Tibial nerve (tissue), 4 donors: ENCODE results near the gene SPAG9.

Source experiments
- CTCF ChIP-seq, 5 experiments: fragments of 200-600 bp in 3 of 5; fragments of 450-650 bp in 2 of 5; sonication (generic) in 3 of 5; IDR thresholded peaks; one replicate each; pipeline ENCODE4 v1.5.1; 2016 to 2019; ENCODE audit warnings: antibody characterized with exemption in 5 of 5, mild to moderate bottlenecking in 3 of 5, moderate library complexity in 2 of 5
- EP300 ChIP-seq, 2 donors: sonication (generic); formaldehyde crosslinking; IDR thresholded peaks; one replicate each; pipeline ENCODE4 v1.6.1; 2017; ENCODE audit warnings: antibody characterized with exemption in 2 of 2, mild to moderate bottlenecking in 1 of 2
- POLR2A ChIP-seq, 2 donors: fragments of 450-650 bp; IDR thresholded peaks; one replicate each; pipeline ENCODE4 v1.6.1; 2017; ENCODE audit warnings: antibody characterized with exemption in 2 of 2, mild to moderate bottlenecking in 2 of 2, moderate library complexity in 2 of 2

- TF ChIP-seq CTCF (IDR thresholded peaks at IDR 0.05) (no peak), EP300 (IDR thresholded peaks at IDR 0.05) (no peak), POLR2A (IDR thresholded peaks at IDR 0.05) (no peak)
Observed at GRCh38 chr17:51034800-51035199, 85.9 kb downstream of the SPAG9 start.
